Lower leg skin (tissue), 3 donors: ENCODE data around the gene AK6.

Source experiments
- POLR2A ChIP-seq, 2 donors: fragments of 450-650 bp; IDR thresholded peaks; one replicate each; pipeline ENCODE4 v1.6.1; 2016 to 2017; ENCODE audit warnings: antibody characterized with exemption in 2 of 2, mild to moderate bottlenecking in 1 of 2, moderate library complexity in 1 of 2
- TF ChIP-seq, protein P1 (sequence below), 3 donors: fragments of 450-650 bp; IDR thresholded peaks; one replicate each; pipeline ENCODE4 v1.5.1; 2016; ENCODE audit warnings: antibody characterized with exemption in 3 of 3, mild to moderate bottlenecking in 3 of 3, moderate library complexity in 2 of 3

DNA sequence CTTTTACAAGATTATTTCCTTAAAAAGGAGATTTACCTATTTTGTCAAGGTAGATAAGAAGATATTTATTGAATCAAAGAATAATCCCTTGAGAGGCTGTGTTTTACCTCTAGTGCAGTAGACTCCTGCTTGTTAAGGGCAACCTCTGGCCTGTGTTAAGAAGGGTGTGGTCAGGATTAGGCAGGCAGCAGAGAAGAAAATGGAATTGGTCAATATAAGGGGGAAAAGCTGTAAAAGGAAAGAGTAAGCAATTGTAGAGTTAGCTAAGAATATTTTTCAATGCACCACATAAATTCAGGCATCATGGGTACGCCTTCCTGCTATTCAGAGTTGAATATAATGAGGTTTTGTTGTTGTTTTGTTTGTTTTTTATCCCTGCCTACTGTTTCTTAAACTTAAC lies 43.0 kb downstream of the AK6 start:
- no peak for TF ChIP-seq POLR2A (IDR thresholded peaks at IDR 0.05)
- TF ChIP-seq, protein P1, sequence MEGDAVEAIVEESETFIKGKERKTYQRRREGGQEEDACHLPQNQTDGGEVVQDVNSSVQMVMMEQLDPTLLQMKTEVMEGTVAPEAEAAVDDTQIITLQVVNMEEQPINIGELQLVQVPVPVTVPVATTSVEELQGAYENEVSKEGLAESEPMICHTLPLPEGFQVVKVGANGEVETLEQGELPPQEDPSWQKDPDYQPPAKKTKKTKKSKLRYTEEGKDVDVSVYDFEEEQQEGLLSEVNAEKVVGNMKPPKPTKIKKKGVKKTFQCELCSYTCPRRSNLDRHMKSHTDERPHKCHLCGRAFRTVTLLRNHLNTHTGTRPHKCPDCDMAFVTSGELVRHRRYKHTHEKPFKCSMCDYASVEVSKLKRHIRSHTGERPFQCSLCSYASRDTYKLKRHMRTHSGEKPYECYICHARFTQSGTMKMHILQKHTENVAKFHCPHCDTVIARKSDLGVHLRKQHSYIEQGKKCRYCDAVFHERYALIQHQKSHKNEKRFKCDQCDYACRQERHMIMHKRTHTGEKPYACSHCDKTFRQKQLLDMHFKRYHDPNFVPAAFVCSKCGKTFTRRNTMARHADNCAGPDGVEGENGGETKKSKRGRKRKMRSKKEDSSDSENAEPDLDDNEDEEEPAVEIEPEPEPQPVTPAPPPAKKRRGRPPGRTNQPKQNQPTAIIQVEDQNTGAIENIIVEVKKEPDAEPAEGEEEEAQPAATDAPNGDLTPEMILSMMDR (IDR thresholded peaks at IDR 0.05) = no peak
